Fibroblast of villous mesenchyme (primary cell): ENCODE results near the gene WBP1L. TPM values are rescaled to one million over a fixed set of nuclear protein-coding genes. Genes with fewer than 3 reads are reported as not detected.

Source experiments
- DNase-seq: peaks from one replicate; pipeline ENCODE4 v3.0.0-alpha.2; 2010; ENCODE audit warnings: low read depth
- H3K4me3 ChIP-seq: 2 replicates; pipeline ENCODE4 v1.5.1; 2011; ENCODE audit warnings: low read depth, mild to moderate bottlenecking, low read length
- total RNA-seq: library from RNA; depleted of rRNA; stranded (reverse); fragments of >200 nt; gene quantifications from 2 replicates; pipeline ENCODE4 v1.2.3, GENCODE V29; 2012
- TF ChIP-seq, protein P1 (sequence below): IDR thresholded peaks from 2 replicates; pipeline ENCODE4 v1.5.1; 2012; ENCODE audit warnings: low read depth, mild to moderate bottlenecking, low read length; ENCODE audit not compliant: insufficient read depth

WBP1L gene
- total RNA-seq, 1 donor, result 40.6 TPM

- no peak for DNase-seq
- H3K4me3 ChIP-seq, result no peak overlapping the region
- TF ChIP-seq, protein P1, sequence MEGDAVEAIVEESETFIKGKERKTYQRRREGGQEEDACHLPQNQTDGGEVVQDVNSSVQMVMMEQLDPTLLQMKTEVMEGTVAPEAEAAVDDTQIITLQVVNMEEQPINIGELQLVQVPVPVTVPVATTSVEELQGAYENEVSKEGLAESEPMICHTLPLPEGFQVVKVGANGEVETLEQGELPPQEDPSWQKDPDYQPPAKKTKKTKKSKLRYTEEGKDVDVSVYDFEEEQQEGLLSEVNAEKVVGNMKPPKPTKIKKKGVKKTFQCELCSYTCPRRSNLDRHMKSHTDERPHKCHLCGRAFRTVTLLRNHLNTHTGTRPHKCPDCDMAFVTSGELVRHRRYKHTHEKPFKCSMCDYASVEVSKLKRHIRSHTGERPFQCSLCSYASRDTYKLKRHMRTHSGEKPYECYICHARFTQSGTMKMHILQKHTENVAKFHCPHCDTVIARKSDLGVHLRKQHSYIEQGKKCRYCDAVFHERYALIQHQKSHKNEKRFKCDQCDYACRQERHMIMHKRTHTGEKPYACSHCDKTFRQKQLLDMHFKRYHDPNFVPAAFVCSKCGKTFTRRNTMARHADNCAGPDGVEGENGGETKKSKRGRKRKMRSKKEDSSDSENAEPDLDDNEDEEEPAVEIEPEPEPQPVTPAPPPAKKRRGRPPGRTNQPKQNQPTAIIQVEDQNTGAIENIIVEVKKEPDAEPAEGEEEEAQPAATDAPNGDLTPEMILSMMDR, result no peak
Observed at GRCh38 chr10:102800611-102801335, 57.0 kb downstream of the WBP1L start.

GRCh38 chr10:102801496-102801895 is 57.7 kb downstream of the WBP1L start:
- no peak overlapping the region for H3K4me3 ChIP-seq
- DNase-seq, result peak; percentile 54
- TF ChIP-seq, protein P1, result no peak

DNA sequence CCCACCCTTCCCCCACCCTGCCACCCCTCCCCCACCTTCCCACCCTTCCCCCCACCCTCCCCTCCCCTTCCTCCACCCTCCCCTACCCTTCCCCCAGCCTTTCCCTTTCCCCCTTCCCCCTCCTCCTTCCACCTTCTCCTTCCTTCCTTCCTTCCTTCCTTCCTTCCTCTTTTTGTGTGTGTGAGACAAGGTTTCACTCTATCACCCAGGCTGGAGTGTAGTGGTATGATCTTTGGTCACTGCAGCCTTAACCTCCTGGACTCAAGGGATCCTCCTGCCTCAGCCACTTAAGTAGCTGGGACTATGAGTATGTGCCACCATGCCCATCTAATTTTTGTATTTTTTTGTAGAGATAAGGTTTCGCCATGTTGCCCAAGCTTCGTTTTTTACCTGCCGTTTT is 58.2 kb downstream of the WBP1L start:
- no peak overlapping the region for H3K4me3 ChIP-seq
- TF ChIP-seq, protein P1, result no peak
- no peak for DNase-seq

DNA sequence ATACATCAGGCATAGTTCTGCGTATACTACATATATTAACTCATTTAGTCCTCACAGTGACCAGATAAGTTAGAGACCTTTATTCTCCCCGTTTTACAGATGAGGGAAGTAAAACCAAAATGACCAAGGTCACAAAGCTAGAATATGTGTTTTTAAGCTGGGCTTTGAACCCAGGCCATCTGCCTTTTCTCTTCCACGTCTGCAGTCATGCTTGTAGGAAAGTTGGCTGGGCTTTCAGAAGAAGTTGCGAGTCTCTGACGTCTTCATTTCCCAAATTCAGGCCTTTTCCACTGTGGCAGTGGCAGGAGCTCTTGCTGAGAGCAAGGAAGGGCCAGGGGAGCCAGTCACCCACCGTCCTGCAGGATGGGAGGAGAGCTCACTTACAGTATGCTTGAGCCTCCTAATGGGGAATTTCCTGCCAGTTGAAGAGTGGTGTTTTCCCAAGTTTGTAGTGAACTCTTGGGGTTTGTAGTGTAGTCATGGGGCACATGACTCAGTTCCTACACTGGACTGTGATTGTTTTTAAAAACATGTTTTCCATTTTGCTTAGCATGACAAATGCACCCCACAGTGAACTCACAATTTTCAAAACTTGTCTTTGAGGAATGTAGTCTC is 59.3 kb downstream of the WBP1L start:
- peak; percentile 94 for DNase-seq
- TF ChIP-seq, protein P1, result no peak
- H3K4me3 ChIP-seq, result no peak overlapping the region

DNA sequence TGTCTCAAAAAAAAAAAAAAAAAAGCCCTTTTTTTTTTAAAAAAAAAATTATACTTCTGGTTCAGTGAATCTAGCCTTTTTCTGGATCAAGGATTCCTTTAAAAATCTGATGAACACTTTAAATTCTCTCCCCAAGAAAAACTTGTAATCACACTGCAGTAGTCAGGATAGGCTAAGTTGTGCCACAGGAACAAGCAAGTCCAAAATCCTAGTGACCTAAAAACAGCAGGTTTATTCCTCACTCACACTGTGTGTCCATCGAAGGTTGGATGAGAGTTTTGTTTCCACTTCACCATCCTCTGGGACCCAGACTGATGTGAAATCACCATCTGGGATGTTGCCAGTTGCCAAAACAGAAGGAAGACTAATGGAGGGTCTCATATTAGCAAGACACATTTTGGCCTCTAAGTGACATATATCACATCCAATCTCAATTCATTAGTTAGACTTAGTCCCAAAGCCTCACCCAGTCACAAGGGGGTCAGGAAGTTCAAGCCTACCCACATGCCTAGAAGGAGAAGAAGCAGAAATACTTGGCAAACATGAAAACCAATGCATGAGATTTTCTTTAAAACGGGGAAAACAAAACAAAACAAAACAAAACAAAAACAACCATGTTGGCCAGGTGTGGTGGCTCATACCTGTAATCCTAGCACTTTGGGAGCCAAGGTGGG is 60.8 kb downstream of the WBP1L start:
- no peak for DNase-seq
- TF ChIP-seq, protein P1, result no peak
- no peak overlapping the region for H3K4me3 ChIP-seq

DNA sequence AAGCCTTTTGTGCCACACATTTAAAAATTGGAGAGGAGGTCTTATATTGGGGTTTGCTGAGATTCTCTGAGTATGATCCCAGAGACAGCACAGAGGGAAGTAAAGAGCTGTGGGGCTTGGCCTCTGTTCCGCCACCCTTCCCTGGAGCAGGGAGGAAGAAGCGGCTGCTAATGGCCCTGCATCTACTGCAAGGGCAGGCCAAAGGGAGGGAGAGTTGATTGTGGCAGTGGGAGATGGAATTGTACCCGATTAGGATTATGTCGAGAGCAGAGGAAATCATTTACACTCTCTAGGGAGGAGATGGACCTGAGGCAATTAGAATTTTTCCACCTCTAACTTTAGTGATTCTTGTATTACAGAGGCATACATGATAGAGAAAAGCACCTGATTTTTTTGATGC is 64.6 kb downstream of the WBP1L start:
- no peak for DNase-seq
- H3K4me3 ChIP-seq, result no peak overlapping the region
- TF ChIP-seq, protein P1, result no peak
